ENCODE results near the gene EFEMP1. TPM values are rescaled to one million over a fixed set of nuclear protein-coding genes. Genes with fewer than 3 reads are reported as not detected.

Gene EFEMP1
- total RNA-seq, 1 donor from 2014 or later = 219 TPM

GRCh38 chr2:55957142-55957541 lies 33.6 kb upstream of the EFEMP1 start:
- Histone ChIP-seq H3K4me1 (peaks cover 12% of the 10 kb centered on the region), H3K36me3 (no peaks in the 10 kb centered on the region), H3K9me3 (no peaks in the 10 kb centered on the region), H3K4me3 (no peak overlapping the region), H3K27ac (no peak overlapping the region), H3K27me3 (ENCODE audit: low read depth) (no peaks in the 10 kb centered on the region)
- TF ChIP-seq CTCF (IDR thresholded peaks at IDR 0.05) = no peak
- ATAC-seq = peak in 1 of 2 donors; percentile 43
- intact Hi-C loops (cut with DNase I) = no loop called here
- no peak for DNase-seq

- Histone ChIP-seq H3K9me3 (no peaks in the 10 kb centered on the region), H3K4me1 (peaks cover 12% of the 10 kb centered on the region), H3K36me3 (no peaks in the 10 kb centered on the region), H3K27ac (peak overlapping the region; percentile 13), H3K27me3 (ENCODE audit: low read depth) (no peaks in the 10 kb centered on the region), H3K4me3 (no peak overlapping the region)
- DNase-seq (no peak), ATAC-seq (peak in 1 of 2 donors; percentile 49)
- TF ChIP-seq CTCF (IDR thresholded peaks at IDR 0.05) = no peak
- intact Hi-C loops (cut with DNase I) = no loop called here
These were observed 30.9 kb upstream of the EFEMP1 start for GRCh38 chr2:55954306-55955035.

GRCh38 chr2:55952415-55952814 lies 28.8 kb upstream of the EFEMP1 start:
- H3K27me3 ChIP-seq (ENCODE audit: low read depth) = no peaks in the 10 kb centered on the region
- no peaks in the 10 kb centered on the region for H3K9me3 ChIP-seq
- no peaks in the 10 kb centered on the region for H3K4me1 ChIP-seq
- no peak for DNase-seq
- no peak overlapping the region for H3K27ac ChIP-seq
- no peak for ATAC-seq
- no peaks in the 10 kb centered on the region for H3K36me3 ChIP-seq
- intact Hi-C loops (cut with DNase I) = no loop called here
- no peak overlapping the region for H3K4me3 ChIP-seq
- TF ChIP-seq CTCF (IDR thresholded peaks at IDR 0.05) = no peak

GRCh38 chr2:55951533-55951932 lies 28.0 kb upstream of the EFEMP1 start:
- intact Hi-C loops (cut with DNase I) = no loop called here
- no peaks in the 10 kb centered on the region for H3K4me1 ChIP-seq
- H3K9me3 ChIP-seq = no peaks in the 10 kb centered on the region
- H3K4me3 ChIP-seq = no peak overlapping the region
- no peak for DNase-seq
- no peaks in the 10 kb centered on the region for H3K36me3 ChIP-seq
- H3K27me3 ChIP-seq (ENCODE audit: low read depth) = no peaks in the 10 kb centered on the region
- ATAC-seq = no peak
- H3K27ac ChIP-seq = no peak overlapping the region
- TF ChIP-seq CTCF (IDR thresholded peaks at IDR 0.05) = no peak

- ATAC-seq = no peak
- H3K27ac ChIP-seq = no peak overlapping the region
These were observed 26.0 kb upstream of the EFEMP1 start for GRCh38 chr2:55949613-55950012.

More at GRCh38 chr2:55949613-55950012, 26.0 kb upstream of the EFEMP1 start:
- DNase-seq = no peak
- H3K9me3 ChIP-seq = no peaks in the 10 kb centered on the region
- no peaks in the 10 kb centered on the region for H3K36me3 ChIP-seq
- intact Hi-C loops (cut with DNase I) = no loop called here
- no peaks in the 10 kb centered on the region for H3K27me3 ChIP-seq (ENCODE audit: low read depth)
- no peaks in the 10 kb centered on the region for H3K4me1 ChIP-seq
- TF ChIP-seq CTCF (IDR thresholded peaks at IDR 0.05) = no peak
- H3K4me3 ChIP-seq = no peak overlapping the region

All from lower lobe of right lung (tissue), 2 donors.